Heart left ventricle (tissue), 13 donors: ENCODE measurements around the gene DND1.

Experiments used
- CTCF ChIP-seq, 12 donors: fragments of 200-600 bp; sonication (generic) in 4 of 12; IDR thresholded peaks; one replicate each; pipeline versions ENCODE4 v1.5.0 to v1.8.0; 2018 to 2022; ENCODE audit warnings: antibody characterized with exemption in 12 of 12, mild to moderate bottlenecking in 5 of 12
- POLR2A ChIP-seq, 2 donors: fragments of 450-650 bp; IDR thresholded peaks; one replicate each; pipeline ENCODE4 v1.6.1; 2017; ENCODE audit warnings: antibody characterized with exemption in 2 of 2, mild to moderate bottlenecking in 2 of 2, moderate library complexity in 2 of 2
- donor health status: ischemic (EF 13 %, LVEDD 7.1; RV severe dilation, severe dysfunction).
- donor health status: DM: no; HTN: yes; CAD: no.
- donor health status: DM: no; HTN: no; CAD: no.
- donor health status: ischemic (EF 25% LVEDD 6.9; RV normal size, moderate dysfunction).
- donor health status: ischemic (EF 25% LVEDD 5.7; RV mildly dilated, moderate dysfunction).
- donor health status: ischemic (EF 35%, LVEDD 5.7; RV mildly dilated, moderate dysfunction).
- donor health status: nonischemic (EF 11% LVEDD 7.7; RV severe dilation, severe dysfunction).
- donor health status: DM: yes; HTN: yes; CAD: no.
- donor health status: PGD.
- donor health status: ischemic (EF 29% LVEDD 5.4; RV normal size, mild dysfunction).
- donor health status: nonischemic (EF 23%, LVEDD 6.1; RV moderate dilation, normal function).

DNA sequence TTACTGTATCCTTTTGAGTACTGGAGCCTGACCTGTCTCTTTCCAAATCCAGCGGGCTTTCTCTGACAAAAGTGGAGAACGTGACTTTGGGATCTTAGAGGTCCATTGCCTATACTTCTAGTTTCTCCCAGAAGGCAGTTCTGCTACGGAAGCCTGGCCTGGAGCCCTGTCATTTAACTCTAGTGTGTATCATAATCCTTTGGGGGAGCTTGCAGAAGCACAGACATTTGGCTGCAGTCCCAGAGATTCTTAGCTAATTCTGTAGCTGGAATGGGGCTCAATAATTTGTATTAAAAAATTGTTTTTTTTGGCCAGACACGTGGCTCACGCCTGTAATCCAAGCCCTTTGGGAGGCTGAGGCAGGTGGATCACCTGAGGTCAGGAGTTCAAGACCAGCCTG, 20.9 kb upstream of the DND1 start:
- TF ChIP-seq POLR2A (IDR thresholded peaks at IDR 0.05), result no peak
- TF ChIP-seq CTCF (IDR thresholded peaks at IDR 0.05), result no peak
